A549 (cell line): ENCODE measurements around the gene SLIT2. TPM values are rescaled to one million over a fixed set of nuclear protein-coding genes. Genes with fewer than 3 reads are reported as not detected.

Experiments used
- ATAC-seq, 2 experiments: fragments of 200-7000 bp in 1 of 2; fragments of >200 bp in 1 of 2; cut with Nextera tagmentation in 1 of 2; cut with Tn5 transposase in 1 of 2; 3 replicates each; pipeline versions ENCODE4 v1.8.0 to v1.9.1; 2018 to 2020; ENCODE audit warnings: mild to moderate bottlenecking in 1 of 2, moderate library complexity in 1 of 2
- CTCF ChIA-PET: fragments of 300-600 bp; sonication (Branson Sonifier 250); formaldehyde crosslinking; extraction: SDS; loops from one replicate; lab custom pipeline; 2021; ENCODE audit warnings: antibody characterized with exemption, inconsistent platforms; lab: Yijun Ruan, JAX
- POLR2A ChIA-PET: fragments of 350-600 bp; formaldehyde crosslinking; extraction: SDS; loops from one replicate; lab custom pipeline; 2021; ENCODE audit warnings: antibody characterized with exemption, inconsistent platforms; lab: Yijun Ruan, JAX
- DNase-seq, 2 experiments: peaks; one replicate each; pipeline versions ENCODE4 v3.0.0 to v3.0.0-alpha.2; 2011 to 2016; ENCODE audit warnings: low read depth in 1 of 2, low spot score in 1 of 2
- FAIRE-seq: peaks from 2 replicates; lab custom pipeline; 2011; peaks lifted over from hg19 to GRCh38; lab: Jason Lieb, UNC
- H3K27ac ChIP-seq, 2 experiments: fragments of >200 bp; sonication (Bioruptor Twin); formaldehyde crosslinking; 3 replicates each; pipeline ENCODE4 v1.5.1; 2016 to 2017
- H3K4me1 ChIP-seq: fragments of >200 bp; sonication (Bioruptor Twin); formaldehyde crosslinking; 3 replicates; pipeline ENCODE4 v1.6.1; 2016
- H3K4me2 ChIP-seq: fragments of >200 bp; sonication (Bioruptor Twin); formaldehyde crosslinking; 3 replicates; pipeline ENCODE4 v1.6.1; 2016
- H3K4me3 ChIP-seq: fragments of >200 bp; sonication (Bioruptor Twin); formaldehyde crosslinking; 3 replicates; pipeline ENCODE4 v1.5.1; 2016
- H3K9me3 ChIP-seq: fragments of >200 bp; sonication (Bioruptor Twin); formaldehyde crosslinking; 3 replicates; pipeline ENCODE4 v1.6.1; 2016
- ATOH8 ChIP-seq: fragments of 250-450 bp; sonication (Bioruptor Pico); IDR thresholded peaks from 2 replicates; pipeline ENCODE4 v1.5.0; 2020; ENCODE audit warnings: low read depth, mild to moderate bottlenecking, moderate library complexity
- CEBPB ChIP-seq, 2 experiments: fragments of >200 bp in 1 of 2; sonication (Bioruptor Twin) in 1 of 2; formaldehyde crosslinking in 1 of 2; IDR thresholded peaks; 2 replicates each; pipeline ENCODE4 v1.6.1; 2012 to 2016
- CHD2 ChIP-seq: fragments of 150-350 bp; IDR thresholded peaks from 2 replicates; pipeline ENCODE4 v1.6.1; 2014; ENCODE audit warnings: low read length; ENCODE audit not compliant: partially characterized antibody
- E2F6 ChIP-seq: IDR thresholded peaks from 2 replicates; pipeline ENCODE4 v1.6.1; 2012; ENCODE audit warnings: low read depth, borderline replicate concordance
- ESRRA ChIP-seq: fragments of 150-350 bp; IDR thresholded peaks from 2 replicates; pipeline ENCODE4 v1.6.1; 2014; ENCODE audit warnings: mild to moderate bottlenecking, low read length, borderline replicate concordance
- FOSB ChIP-seq: fragments of 250-450 bp; sonication (Bioruptor Pico); IDR thresholded peaks from 2 replicates; pipeline ENCODE4 v1.5.0; 2020; ENCODE audit warnings: mild to moderate bottlenecking, moderate library complexity
- HMGXB4 ChIP-seq: fragments of 250-450 bp; sonication (Bioruptor Pico); IDR thresholded peaks from 2 replicates; pipeline ENCODE4 v1.5.0; 2021; ENCODE audit warnings: mild to moderate bottlenecking, moderate library complexity, borderline replicate concordance
- KDM1A ChIP-seq: fragments of 200-600 bp; sonication (generic); IDR thresholded peaks from 2 replicates; pipeline ENCODE4 v1.6.1; 2016; ENCODE audit warnings: low read depth, mild to moderate bottlenecking
- NFE2L2 ChIP-seq: fragments of 150-350 bp; conservative IDR thresholded peaks from 2 replicates; pipeline ENCODE4 v1.6.1; 2014; ENCODE audit warnings: low read length
- POLR2A ChIP-seq: IDR thresholded peaks from 2 replicates; pipeline ENCODE4 v1.6.1; 2012; ENCODE audit warnings: mild to moderate bottlenecking, low read length
- RARB ChIP-seq: fragments of 250-450 bp; sonication (Bioruptor Pico); IDR thresholded peaks from 2 replicates; pipeline ENCODE4 v1.8.0; 2021; ENCODE audit warnings: mild to moderate bottlenecking, moderate library complexity
- RFX5 ChIP-seq: fragments of 450-650 bp; IDR thresholded peaks from 2 replicates; pipeline ENCODE4 v1.7.1; 2014; ENCODE audit warnings: antibody characterized with exemption, mild to moderate bottlenecking, moderate library complexity
- SMC3 ChIP-seq: fragments of >200 bp; sonication (Bioruptor Twin); formaldehyde crosslinking; IDR thresholded peaks from 3 replicates; pipeline ENCODE4 v1.6.1; 2018; ENCODE audit warnings: inconsistent platforms
- SREBF2 ChIP-seq: fragments of 450-650 bp; IDR thresholded peaks from 2 replicates; pipeline ENCODE4 v1.6.1; 2014; ENCODE audit warnings: mild to moderate bottlenecking, moderate library complexity
- TFCP2L1 ChIP-seq: fragments of 250-450 bp; sonication (Bioruptor Pico); IDR thresholded peaks from 2 replicates; pipeline ENCODE4 v1.5.0; 2021; ENCODE audit warnings: mild to moderate bottlenecking
- TP53 ChIP-seq: fragments of 250-450 bp; sonication (Bioruptor Pico); IDR thresholded peaks from 2 replicates; pipeline ENCODE4 v1.5.0; 2021; ENCODE audit warnings: mild to moderate bottlenecking, moderate library complexity
- USF2 ChIP-seq: fragments of 450-650 bp; IDR thresholded peaks from 2 replicates; pipeline ENCODE4 v1.6.1; 2014; ENCODE audit warnings: antibody characterized with exemption
- ZC3H11A ChIP-seq: fragments of 450-650 bp; IDR thresholded peaks from 2 replicates; pipeline ENCODE4 v1.6.1; 2014; ENCODE audit warnings: antibody characterized with exemption, mild to moderate bottlenecking
- ZNF302 ChIP-seq: fragments of 250-450 bp; sonication (Bioruptor Pico); IDR thresholded peaks from 2 replicates; pipeline ENCODE4 v1.9.0; 2021; ENCODE audit warnings: inconsistent platforms, mild to moderate bottlenecking, moderate library complexity
- WGBS: methylation state at CpG from one replicate; pipeline ENCODE4 v1.1.6; 2017; ENCODE audit errors: missing lambda C conversion rate; 5-methylcytosine and 5-hydroxymethylcytosine counted together
- polyA plus RNA-seq, 4 experiments: library from polyadenylated mRNA; depleted of rRNA in 3 of 4; stranded (reverse); fragments of >200 nt; fragmentation: RNase III in 1 of 4; extraction: RNeasy Plus Mini Kit Qiagen cat#74134 plus additional on column Dnase treatment in 1 of 4; gene quantifications; 2 replicates in 3 of 4; 3 replicates in 1 of 4; pipeline ENCODE4 v1.2.3, GENCODE V29; 2011 to 2017

SLIT2 gene
- polyA plus RNA-seq, 2 of the 4 experiments (the other 2 are of a cell fraction), result not detected

GRCh38 chr4:20276848-20277247 is 25.1 kb downstream of the SLIT2 start:
- CTCF ChIA-PET, result no interaction called here
- H3K4me2 ChIP-seq, result no peak overlapping the region
- no peak overlapping the region for H3K4me3 ChIP-seq
- no peaks in the 10 kb centered on the region for H3K9me3 ChIP-seq
- WGBS, result 9% methylated on average over 5 of the region's 5 CpGs
- DNase-seq, result no peak
- no peaks in the 10 kb centered on the region for H3K4me1 ChIP-seq
- no peak for FAIRE-seq
- H3K27ac ChIP-seq, result no peak overlapping the region
- ATAC-seq, result no peak
- POLR2A ChIA-PET, result no interaction called here
- TF ChIP-seq TFCP2L1 (CRISPR knock-in tag) (no peak), RARB (CRISPR knock-in tag) (no peak), POLR2A (no peak), HMGXB4 (CRISPR knock-in tag) (no peak), SREBF2 (no peak), KDM1A (no peak), CEBPB (IDR thresholded peaks at IDR 0.05) (no peak), ZNF302 (no peak), USF2 (no peak)

- POLR2A ChIA-PET, result no interaction called here
Measured at GRCh38 chr4:20278195-20278594, 26.5 kb downstream of the SLIT2 start.

GRCh38 chr4:20279381-20279780 is 27.7 kb downstream of the SLIT2 start:
- no peak overlapping the region for H3K4me3 ChIP-seq
- WGBS, result 0% methylated on average over 1 of the region's 1 CpG
- ATAC-seq (no peak), DNase-seq (no peak), FAIRE-seq (no peak)
- no peaks in the 10 kb centered on the region for H3K4me1 ChIP-seq
- H3K9me3 ChIP-seq, result no peaks in the 10 kb centered on the region
- CTCF ChIA-PET, result no interaction called here
- no peak overlapping the region for H3K4me2 ChIP-seq
- POLR2A ChIA-PET, result no interaction called here
- TF ChIP-seq ATOH8 (no peak), E2F6 (no peak)
- TF ChIP-seq, all 56 proteins: peak for 0
- H3K27ac ChIP-seq, result no peak overlapping the region

More at GRCh38 chr4:20278195-20278594, 26.5 kb downstream of the SLIT2 start:
- no peak for FAIRE-seq
- 60% methylated on average over 3 of the region's 3 CpGs for WGBS
- H3K4me2 ChIP-seq, result no peak overlapping the region
- CTCF ChIA-PET, result no interaction called here
- ATAC-seq, result no peak
- H3K27ac ChIP-seq, result no peak overlapping the region
- no peaks in the 10 kb centered on the region for H3K9me3 ChIP-seq
- DNase-seq, result no peak
- no peak for TF ChIP-seq SMC3
- TF ChIP-seq RFX5, result no peak
- TF ChIP-seq ZNF302, result no peak
- no peak for TF ChIP-seq ESRRA
- no peak for TF ChIP-seq TP53 (CRISPR knock-in tag)
- TF ChIP-seq FOSB, result no peak
- TF ChIP-seq ATOH8, result no peak
- TF ChIP-seq ZC3H11A, result no peak
- no peak overlapping the region for H3K4me3 ChIP-seq
- H3K4me1 ChIP-seq, result no peaks in the 10 kb centered on the region

GRCh38 chr4:20281453-20281852 is 29.7 kb downstream of the SLIT2 start:
- POLR2A ChIA-PET, result no interaction called here
- Histone ChIP-seq H3K27ac (no peak overlapping the region), H3K4me1 (no peaks in the 10 kb centered on the region), H3K4me2 (no peak overlapping the region), H3K9me3 (no peaks in the 10 kb centered on the region), H3K4me3 (no peak overlapping the region)
- FAIRE-seq, result no peak
- WGBS, result 3% methylated on average over 2 of the region's 2 CpGs
- no peak for TF ChIP-seq CHD2
- no peak for TF ChIP-seq NFE2L2
- no peak for TF ChIP-seq USF2
- CTCF ChIA-PET, result no interaction called here
- ATAC-seq, result no peak
- DNase-seq, result no peak
